IMR-90 (cell line): ENCODE data around the gene IST1. TPM values are rescaled to one million over a fixed set of nuclear protein-coding genes. Genes with fewer than 3 reads are reported as not detected.

Experiments
- ATAC-seq: fragments of 200-7000 bp; cut with Tn5 transposase; 2 replicates; pipeline ENCODE4 v1.9.1; 2020; ENCODE audit warnings: low read depth, mild to moderate bottlenecking, moderate library complexity
- BruUV-seq: library from RNA; stranded (reverse); fragments of 400-500 nt; replicated peaks from 2 replicates; lab custom pipeline; 2021; lab: Mats Ljungman, UMichigan
- CTCF ChIA-PET: fragments of 300-600 bp; formaldehyde crosslinking; extraction: SDS; loops from one replicate; lab custom pipeline; 2021; ENCODE audit warnings: antibody characterized with exemption; lab: Yijun Ruan, JAX
- POLR2A ChIA-PET: fragments of 300-600 bp; sonication (Branson Sonifier 250); formaldehyde crosslinking; loops from one replicate; lab custom pipeline; 2022; ENCODE audit warnings: antibody characterized with exemption; ENCODE audit not compliant: unreplicated experiment; lab: Charles Lee
- DNase-seq: peaks from one replicate; pipeline ENCODE4 v3.0.0; 2013
- H2AFZ ChIP-seq: replicated peaks from 2 replicates; pipeline ENCODE3; 2013; ENCODE audit warnings: low read length, mild to moderate bottlenecking; ENCODE audit not compliant: poor library complexity
- H2AK5ac ChIP-seq: 2 replicates; pipeline ENCODE4 v1.6.1; 2013; ENCODE audit warnings: low read depth, low read length, inconsistent platforms
- H2AK9ac ChIP-seq: replicated peaks from 2 replicates; pipeline ENCODE3; 2013; ENCODE audit warnings: mild to moderate bottlenecking, low read depth, low read length, moderate library complexity; ENCODE audit not compliant: poor library complexity
- H2BK120ac ChIP-seq: 2 replicates; pipeline ENCODE4 v1.6.1; 2013; ENCODE audit warnings: low read depth, low read length, inconsistent platforms
- H2BK15ac ChIP-seq: 3 replicates; pipeline ENCODE4 v1.6.1; 2013; ENCODE audit warnings: low read depth, low read length, inconsistent platforms
- H2BK20ac ChIP-seq: 2 replicates; pipeline ENCODE4 v1.6.1; 2013; ENCODE audit warnings: low read depth, mild to moderate bottlenecking, inconsistent platforms, low read length, moderate library complexity
- H2BK5ac ChIP-seq: 2 replicates; pipeline ENCODE4 v1.6.1; 2013; ENCODE audit warnings: mild to moderate bottlenecking, low read depth, low read length, inconsistent platforms; ENCODE audit not compliant: poor library complexity, severe bottlenecking
- H3K14ac ChIP-seq: replicated peaks from 2 replicates; pipeline ENCODE4 v1.6.1; 2013; ENCODE audit warnings: low read depth, low read length, inconsistent platforms
- H3K18ac ChIP-seq: 2 replicates; pipeline ENCODE4 v1.6.1; 2013; ENCODE audit warnings: low read depth, low read length, control low read depth
- H3K23ac ChIP-seq: 2 replicates; pipeline ENCODE4 v1.6.1; 2013; ENCODE audit warnings: low read depth, low read length, inconsistent platforms
- H3K27ac ChIP-seq: 2 replicates; pipeline ENCODE4 v1.5.1; 2013; ENCODE audit warnings: mild to moderate bottlenecking, control low read depth, low read length; ENCODE audit not compliant: insufficient read depth
- H3K27me3 ChIP-seq: 2 replicates; pipeline ENCODE4 v1.6.1; 2013; ENCODE audit warnings: low read length; ENCODE audit not compliant: control insufficient read depth, insufficient read depth
- H3K36me3 ChIP-seq: 2 replicates; pipeline ENCODE4 v1.6.1; 2013; ENCODE audit warnings: low read length, mixed read lengths; ENCODE audit not compliant: control insufficient read depth, insufficient read depth
- H3K4ac ChIP-seq: 2 replicates; pipeline ENCODE4 v1.6.1; 2013; ENCODE audit warnings: low read depth, low read length, inconsistent platforms
- H3K4me1 ChIP-seq: 2 replicates; pipeline ENCODE4 v1.6.1; 2013; ENCODE audit warnings: low read length, mixed read lengths; ENCODE audit not compliant: control insufficient read depth, insufficient read depth
- H3K4me2 ChIP-seq: 2 replicates; pipeline ENCODE4 v1.6.1; 2013; ENCODE audit warnings: low read depth, mild to moderate bottlenecking, control low read depth, low read length, moderate library complexity
- H3K4me3 ChIP-seq: 2 replicates; pipeline ENCODE4 v1.5.1; 2013; ENCODE audit warnings: low read depth, mild to moderate bottlenecking, control low read depth, low read length, moderate library complexity; ENCODE audit not compliant: insufficient read depth
- H3K56ac ChIP-seq: 2 replicates; pipeline ENCODE4 v1.6.1; 2013; ENCODE audit warnings: low read length, inconsistent platforms; ENCODE audit not compliant: insufficient read depth; ENCODE audit errors: extremely low read depth
- H3K79me1 ChIP-seq, 2 experiments: 2 replicates each; pipeline ENCODE4 v1.6.1; 2013; ENCODE audit warnings: low read length in 2 of 2, inconsistent platforms in 1 of 2, low read depth in 1 of 2
- H3K9ac ChIP-seq: 2 replicates; pipeline ENCODE4 v1.6.1; 2013; ENCODE audit warnings: low read depth, low read length, control low read depth
- H3K9me1 ChIP-seq: 2 replicates; pipeline ENCODE4 v1.6.1; 2013; ENCODE audit warnings: low read length, inconsistent platforms; ENCODE audit not compliant: insufficient read depth
- H3K9me3 ChIP-seq: 2 replicates; pipeline ENCODE4 v1.6.1; 2013; ENCODE audit warnings: low read length; ENCODE audit not compliant: control insufficient read depth, insufficient read depth
- H4K20me1 ChIP-seq: 2 replicates; pipeline ENCODE4 v1.6.1; 2013; ENCODE audit warnings: low read length, inconsistent platforms; ENCODE audit not compliant: insufficient read depth
- H4K5ac ChIP-seq: 2 replicates; pipeline ENCODE4 v1.6.1; 2013; ENCODE audit warnings: mild to moderate bottlenecking, low read depth, low read length, control low read depth
- H4K8ac ChIP-seq, 2 experiments: 2 replicates each; pipeline ENCODE4 v1.6.1; 2013; ENCODE audit warnings: low read depth in 2 of 2, low read length in 2 of 2, control low read depth in 1 of 2, inconsistent platforms in 1 of 2
- H4K91ac ChIP-seq: 2 replicates; pipeline ENCODE4 v1.6.1; 2013; ENCODE audit warnings: low read depth, low read length, inconsistent platforms; ENCODE audit not compliant: insufficient read depth
- BHLHE40 ChIP-seq: fragments of 150-350 bp; IDR thresholded peaks from 2 replicates; pipeline ENCODE4 v1.6.1; 2016; ENCODE audit warnings: mild to moderate bottlenecking, low read depth, low read length
- CEBPB ChIP-seq: IDR thresholded peaks from 2 replicates; pipeline ENCODE4 v1.6.1; 2012; ENCODE audit warnings: low read depth, low read length, improper control_type of control experiment
- CHD1 ChIP-seq: IDR thresholded peaks from 2 replicates; pipeline ENCODE4 v1.6.1; 2012; ENCODE audit warnings: low read depth, low read length, improper control_type of control experiment
- ELK1 ChIP-seq: fragments of 150-350 bp; IDR thresholded peaks from 2 replicates; pipeline ENCODE4 v1.6.1; 2016; ENCODE audit warnings: low read depth, mild to moderate bottlenecking, low read length, moderate library complexity, borderline replicate concordance
- FOS ChIP-seq: fragments of 150-350 bp; IDR thresholded peaks from 2 replicates; pipeline ENCODE4 v1.6.1; 2016; ENCODE audit warnings: low read depth, low read length
- MAFK ChIP-seq: IDR thresholded peaks from 2 replicates; pipeline ENCODE4 v1.6.1; 2012; ENCODE audit warnings: low read depth, low read length, improper control_type of control experiment
- MAZ ChIP-seq: IDR thresholded peaks from 2 replicates; pipeline ENCODE4 v1.6.1; 2012; ENCODE audit warnings: low read depth, mild to moderate bottlenecking, low read length, improper control_type of control experiment, moderate library complexity, borderline replicate concordance
- MXI1 ChIP-seq: IDR thresholded peaks from 2 replicates; pipeline ENCODE4 v1.6.1; 2012; ENCODE audit warnings: low read depth, mild to moderate bottlenecking, low read length, moderate library complexity, borderline replicate concordance
- NFE2L2 ChIP-seq: fragments of 150-350 bp; IDR thresholded peaks from 2 replicates; pipeline ENCODE4 v1.6.1; 2016; ENCODE audit warnings: low read depth, mild to moderate bottlenecking, low read length
- RAD21 ChIP-seq: IDR thresholded peaks from 2 replicates; pipeline ENCODE4 v1.6.1; 2012; ENCODE audit warnings: low read length, improper control_type of control experiment
- RCOR1 ChIP-seq: IDR thresholded peaks from 2 replicates; pipeline ENCODE4 v1.6.1; 2012; ENCODE audit warnings: mild to moderate bottlenecking, low read length, improper control_type of control experiment; ENCODE audit not compliant: insufficient replicate concordance
- RFX5 ChIP-seq: IDR thresholded peaks from 2 replicates; pipeline ENCODE4 v1.8.0; 2012; ENCODE audit warnings: low read depth, mild to moderate bottlenecking, low read length, moderate library complexity
- SMC3 ChIP-seq: fragments of 150-350 bp; IDR thresholded peaks from 2 replicates; pipeline ENCODE4 v1.6.1; 2016; ENCODE audit warnings: low read depth, mild to moderate bottlenecking, antibody characterized with exemption, low read length, moderate library complexity
- USF2 ChIP-seq: fragments of 150-350 bp; IDR thresholded peaks from 2 replicates; pipeline ENCODE4 v1.6.1; 2017; ENCODE audit warnings: mild to moderate bottlenecking, antibody characterized with exemption, low read length, low read depth
- WGBS, 2 experiments: methylation state at CpG; one replicate each; pipeline versions ENCODE4 v1.1.5 to v1.1.7; 2013; ENCODE audit warnings: missing lambda C conversion rate in 2 of 2; ENCODE audit not compliant: insufficient read length in 1 of 2; ENCODE audit errors: extremely low coverage in 2 of 2; 5-methylcytosine and 5-hydroxymethylcytosine counted together
- dilution Hi-C: fragments of 300-500 bp; cut with HindIII; formaldehyde crosslinking; loops from one replicate; pipeline ENCODE4 v1.14.3; 2018; ENCODE audit warnings: low sequenced_read_pairs; ENCODE audit not compliant: unreplicated experiment
- in situ Hi-C: fragments of 300-500 bp; cut with MboI; formaldehyde crosslinking; loops from 3 replicates; pipeline ENCODE4 v1.14.3; 2019; ENCODE audit warnings: low sequenced_read_pairs, inconsistent platforms, mixed read lengths
- intact Hi-C: fragments of 100-400 bp; cut with micrococcal nuclease; formaldehyde crosslinking; loops from 2 replicates; pipeline ENCODE4 v1.10.0; 2022
- polyA plus RNA-seq, 3 experiments: library from polyadenylated mRNA; depleted of rRNA; stranded (reverse); fragments of >200 nt; gene quantifications; 2 replicates each; pipeline ENCODE4 v1.2.3, GENCODE V29; 2012; ENCODE audit warnings: low replicate concordance in 1 of 3
- total RNA-seq: library from RNA; depleted of rRNA; stranded (reverse); fragments of >200 nt; gene quantifications from 2 replicates; pipeline ENCODE4 v1.2.3, GENCODE V29; 2012
- TF ChIP-seq, protein P1 (sequence below): conservative IDR thresholded peaks from 2 replicates; pipeline ENCODE4 v1.5.1; 2012; ENCODE audit warnings: mild to moderate bottlenecking, low read depth, low read length, improper control_type of control experiment

IST1 gene
- total and polyA plus RNA-seq, 2 of the 4 experiments (the other 2 are of a cell fraction) = 134 to 186 TPM

GRCh38 chr16:71974068-71974818, 78.9 kb downstream of the IST1 start:
- dilution Hi-C loops = no loop called here
- POLR2A ChIA-PET = no interaction called here
- no peak for TF ChIP-seq ELK1
- TF ChIP-seq CHD1 = no peak
- no peak for TF ChIP-seq NFE2L2
- TF ChIP-seq RCOR1 = no peak
- no peak for TF ChIP-seq MAZ
- TF ChIP-seq RFX5 = no peak
- TF ChIP-seq MXI1 = no peak
- no peak for TF ChIP-seq RAD21
- no peak for TF ChIP-seq SMC3
- TF ChIP-seq MAFK = no peak
- TF ChIP-seq USF2 = no peak
- no peak for TF ChIP-seq BHLHE40
- TF ChIP-seq, protein P1, sequence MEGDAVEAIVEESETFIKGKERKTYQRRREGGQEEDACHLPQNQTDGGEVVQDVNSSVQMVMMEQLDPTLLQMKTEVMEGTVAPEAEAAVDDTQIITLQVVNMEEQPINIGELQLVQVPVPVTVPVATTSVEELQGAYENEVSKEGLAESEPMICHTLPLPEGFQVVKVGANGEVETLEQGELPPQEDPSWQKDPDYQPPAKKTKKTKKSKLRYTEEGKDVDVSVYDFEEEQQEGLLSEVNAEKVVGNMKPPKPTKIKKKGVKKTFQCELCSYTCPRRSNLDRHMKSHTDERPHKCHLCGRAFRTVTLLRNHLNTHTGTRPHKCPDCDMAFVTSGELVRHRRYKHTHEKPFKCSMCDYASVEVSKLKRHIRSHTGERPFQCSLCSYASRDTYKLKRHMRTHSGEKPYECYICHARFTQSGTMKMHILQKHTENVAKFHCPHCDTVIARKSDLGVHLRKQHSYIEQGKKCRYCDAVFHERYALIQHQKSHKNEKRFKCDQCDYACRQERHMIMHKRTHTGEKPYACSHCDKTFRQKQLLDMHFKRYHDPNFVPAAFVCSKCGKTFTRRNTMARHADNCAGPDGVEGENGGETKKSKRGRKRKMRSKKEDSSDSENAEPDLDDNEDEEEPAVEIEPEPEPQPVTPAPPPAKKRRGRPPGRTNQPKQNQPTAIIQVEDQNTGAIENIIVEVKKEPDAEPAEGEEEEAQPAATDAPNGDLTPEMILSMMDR = no peak
- no peak for TF ChIP-seq FOS
- TF ChIP-seq CEBPB = no peak

More at GRCh38 chr16:71974068-71974818, 78.9 kb downstream of the IST1 start:
- Histone ChIP-seq H3K14ac (no peak overlapping the region), H3K4ac (no peak overlapping the region), H2BK5ac (no peak overlapping the region), H4K8ac (no peak overlapping the region), H3K4me3 (no peak overlapping the region), H2BK120ac (no peak overlapping the region), H2BK20ac (no peak overlapping the region), H3K27ac (no peak overlapping the region), H3K9me1 (no peaks in the 10 kb centered on the region), H4K20me1 (no peaks in the 10 kb centered on the region), H4K5ac (no peak overlapping the region), H2AK9ac (no peak overlapping the region), H2AFZ (no peak overlapping the region), H3K56ac (no peak overlapping the region), H2BK15ac (no peak overlapping the region), H2AK5ac (no peak overlapping the region), H3K23ac (no peak overlapping the region), H4K91ac (no peak overlapping the region), H3K9ac (no peak overlapping the region), H3K36me3 (no peaks in the 10 kb centered on the region), H3K27me3 (peaks cover 5% of the 10 kb centered on the region; the same call in 1 of the 2 replicates), H3K18ac (no peak overlapping the region), H3K9me3 (no peaks in the 10 kb centered on the region), H3K4me1 (no peaks in the 10 kb centered on the region), H3K4me2 (no peak overlapping the region), H3K79me1 (no peaks in the 10 kb centered on the region)
- in situ Hi-C loops = no loop called here
- CTCF ChIA-PET = interaction anchor here (0.5 to 1.4 kb wide), 3 partner anchors 9 to 91 kb away, joined by 3 to 7 read pairs (median 4); no protein-coding TSS in a partner anchor
- 95% methylated on average over 6 of the region's 15 CpGs; no CpG with 5 or more reads in 1 of the 2 experiments for WGBS, 2 experiments
- no TSS peak for BruUV-seq
- ATAC-seq = no peak
- intact Hi-C loops = no loop called here
- DNase-seq = no peak
